HG03108 (cell line): ENCODE results near the gene DAPK2.

Experiments
- ATAC-seq: cut with Tn5 transposase; IDR thresholded peaks from one replicate; pipeline ENCODE4 v1.9.1; 2021; ENCODE audit warnings: moderate library complexity; ENCODE audit not compliant: unreplicated experiment

DAPK2 gene

DNA sequence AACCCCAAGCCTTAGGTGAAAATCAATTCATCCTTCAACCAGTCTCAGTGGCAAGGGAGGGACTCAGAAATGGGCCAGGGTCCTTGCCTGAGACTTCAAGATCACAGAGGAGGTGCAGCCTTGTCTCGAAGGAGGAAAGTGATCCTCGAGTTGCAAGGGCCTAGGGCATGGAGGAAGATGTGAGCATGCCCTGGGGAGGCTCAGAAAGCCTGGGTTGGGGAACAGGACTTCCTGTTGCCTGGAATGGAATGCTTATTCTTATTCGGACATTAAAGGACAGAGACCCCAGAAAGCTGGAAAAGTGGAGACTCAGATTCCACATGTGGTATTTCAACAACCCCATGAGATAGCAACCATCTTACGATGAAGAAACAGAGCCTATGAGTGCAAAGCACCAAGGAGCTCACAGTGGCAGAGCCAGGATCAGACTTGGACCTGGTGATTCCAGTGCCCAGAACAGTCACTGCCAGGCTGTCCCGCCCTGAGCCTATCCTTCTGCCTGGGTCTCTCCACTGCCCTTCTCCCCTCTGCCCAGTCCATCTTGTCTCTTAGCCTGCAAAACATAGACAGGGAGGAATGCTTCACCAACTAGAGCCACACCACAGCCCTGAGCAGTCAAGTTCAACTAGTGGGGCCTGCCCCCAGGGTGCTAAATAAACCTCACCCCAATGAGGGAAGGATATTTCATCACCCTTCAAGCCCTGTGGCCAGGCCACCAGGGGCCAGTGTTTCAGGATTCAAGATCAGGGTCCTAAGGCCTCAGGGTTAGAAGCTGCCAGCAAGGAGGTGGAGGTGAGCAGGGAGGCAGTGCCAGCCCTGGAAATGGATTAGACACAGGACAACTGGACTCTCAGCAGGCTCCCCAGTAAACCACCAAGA lies 21.9 kb downstream of the DAPK2 start:
- no peak for ATAC-seq

DNA sequence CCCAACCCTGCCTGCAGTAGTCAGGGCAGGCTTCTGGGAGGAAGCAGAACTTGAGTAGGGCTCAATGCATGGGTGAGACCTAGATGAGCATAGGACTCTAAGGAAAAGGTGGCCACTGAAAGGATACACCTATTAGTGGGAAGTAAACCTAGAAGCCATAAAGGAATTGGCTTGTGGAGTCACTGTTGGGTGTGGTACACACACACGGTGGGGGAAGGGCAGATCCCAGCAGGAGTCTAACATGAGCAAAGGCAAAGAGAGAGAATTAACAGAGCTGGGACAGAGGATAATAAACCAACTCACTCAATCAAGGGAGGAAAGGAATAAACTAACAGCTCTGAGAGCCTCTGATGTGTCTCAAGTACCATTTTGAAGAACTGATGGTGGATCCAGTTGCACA lies 23.1 kb downstream of the DAPK2 start:
- ATAC-seq = no peak

GRCh38 chr15:64022571-64022970 lies 23.7 kb downstream of the DAPK2 start:
- no peak for ATAC-seq

GRCh38 chr15:64019764-64020163 lies 26.5 kb downstream of the DAPK2 start:
- ATAC-seq = peak; percentile 70

DNA sequence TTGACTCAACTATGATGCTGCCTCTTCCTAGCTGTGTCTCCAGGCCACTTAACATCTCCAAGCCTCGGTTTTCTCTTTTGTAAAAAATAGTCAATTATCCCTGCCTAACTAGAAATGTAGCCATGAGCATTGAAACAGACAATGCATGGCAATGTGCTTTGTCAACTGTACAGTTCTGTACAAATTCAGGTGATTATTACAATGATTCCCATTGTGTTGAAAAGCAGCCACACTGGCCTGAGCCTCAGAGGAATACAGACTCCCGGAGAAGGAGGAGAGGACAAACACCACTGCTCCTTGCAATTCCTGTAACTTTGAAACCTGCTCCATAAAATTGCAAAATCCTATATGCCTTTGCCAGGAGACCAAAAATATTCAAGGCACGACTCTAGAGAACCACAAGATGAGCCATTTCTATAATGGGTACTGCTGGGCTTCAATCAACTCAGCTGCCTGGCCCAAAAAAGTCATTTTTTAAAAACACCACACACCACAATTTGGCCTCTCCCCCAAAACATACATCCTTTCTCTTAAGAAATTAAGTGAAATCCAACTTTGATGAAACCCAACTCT lies 28.6 kb downstream of the DAPK2 start:
- no peak for ATAC-seq

DNA sequence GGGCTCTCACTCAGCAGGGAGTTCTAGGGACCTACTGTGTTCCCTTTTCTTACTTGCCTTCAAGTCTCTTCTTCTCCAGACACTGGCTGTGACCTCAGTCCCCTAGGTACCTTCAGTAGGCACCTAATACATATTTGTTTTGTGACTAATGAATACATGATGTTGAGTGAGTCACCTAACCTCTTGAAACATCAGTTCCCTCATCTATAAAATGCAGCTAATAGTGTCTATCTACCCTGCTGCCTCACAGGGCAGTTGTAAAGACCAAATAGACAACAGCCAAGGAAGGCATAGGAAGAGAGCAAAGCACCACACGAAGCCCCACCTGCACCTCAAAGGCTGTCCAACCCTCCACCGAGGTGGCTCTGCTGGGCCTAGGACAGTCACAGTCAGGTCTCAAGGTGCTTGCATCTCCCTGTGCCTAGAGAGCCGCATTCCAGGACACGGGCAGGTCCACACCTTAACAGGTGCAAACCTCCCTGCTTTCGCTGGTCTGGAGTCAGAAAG lies 29.1 kb downstream of the DAPK2 start:
- ATAC-seq = no peak

DNA sequence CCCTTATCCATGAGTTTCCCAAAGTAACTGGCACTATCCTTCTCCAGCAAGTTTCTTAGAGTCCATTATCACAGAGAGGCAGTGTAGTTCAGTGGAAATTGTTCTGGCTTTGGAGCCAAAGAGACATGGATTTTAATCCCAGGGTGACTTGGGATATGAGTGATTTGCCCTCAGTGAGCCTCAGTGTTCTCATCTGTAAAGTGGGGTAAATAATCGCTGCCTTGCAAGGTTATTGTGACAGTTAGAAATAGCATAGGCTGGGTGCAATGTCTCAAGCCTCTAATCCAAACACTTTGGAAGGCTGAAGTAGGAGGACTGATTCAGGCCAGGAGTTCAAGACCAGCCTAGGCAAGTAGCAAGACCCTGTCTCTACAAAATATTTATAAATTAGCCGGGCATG lies 30.0 kb downstream of the DAPK2 start:
- no peak for ATAC-seq

DNA sequence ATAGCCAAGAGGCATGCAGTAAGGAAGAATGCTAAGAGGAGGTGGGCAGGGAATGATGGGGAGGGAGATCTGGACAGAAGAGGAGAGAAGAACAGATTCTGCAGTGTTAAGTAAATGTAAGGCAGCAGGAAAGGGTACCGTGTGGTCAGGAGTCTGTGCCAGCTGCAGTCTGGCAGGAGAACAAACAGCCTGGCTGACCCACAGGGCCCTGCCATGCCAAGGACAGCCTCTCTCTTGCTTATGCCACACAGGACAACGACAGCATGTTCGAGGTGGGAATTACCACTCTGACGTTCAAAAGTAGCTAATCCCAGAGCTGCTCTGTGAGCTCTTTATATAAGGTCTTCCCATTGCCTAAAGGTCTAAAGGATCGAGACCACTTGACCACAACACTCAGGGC lies 31.3 kb downstream of the DAPK2 start:
- ATAC-seq = no peak

- no peak for ATAC-seq
These were observed 32.9 kb downstream of the DAPK2 start for GRCh38 chr15:64013179-64014062.

- no peak for ATAC-seq
These were observed 34.5 kb downstream of the DAPK2 start for GRCh38 chr15:64011736-64012135.

- ATAC-seq = peak; percentile 73
These were observed 35.6 kb downstream of the DAPK2 start for GRCh38 chr15:64010719-64011118.

- peak; percentile 44 for ATAC-seq
These were observed 36.5 kb downstream of the DAPK2 start for GRCh38 chr15:64009798-64010261.

DNA sequence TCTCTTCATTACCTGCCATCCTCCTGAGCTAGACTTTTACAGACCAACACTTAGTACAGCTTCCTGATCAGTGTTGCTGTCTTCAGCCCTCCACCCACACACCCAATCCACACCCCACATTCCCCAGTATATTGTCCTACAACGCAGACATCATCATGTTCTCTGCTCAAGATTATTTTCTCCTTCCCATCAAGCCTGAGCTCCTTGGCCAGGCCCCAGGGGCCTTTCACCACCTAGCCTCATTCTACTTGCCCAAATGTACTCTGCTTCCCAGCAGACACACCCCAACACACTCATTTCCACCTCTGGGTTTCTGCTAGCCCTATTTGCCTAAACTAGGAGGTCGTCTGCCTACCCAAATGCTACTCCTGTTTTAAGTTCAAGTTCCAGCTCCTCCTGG lies 37.0 kb downstream of the DAPK2 start:
- ATAC-seq = no peak

DNA sequence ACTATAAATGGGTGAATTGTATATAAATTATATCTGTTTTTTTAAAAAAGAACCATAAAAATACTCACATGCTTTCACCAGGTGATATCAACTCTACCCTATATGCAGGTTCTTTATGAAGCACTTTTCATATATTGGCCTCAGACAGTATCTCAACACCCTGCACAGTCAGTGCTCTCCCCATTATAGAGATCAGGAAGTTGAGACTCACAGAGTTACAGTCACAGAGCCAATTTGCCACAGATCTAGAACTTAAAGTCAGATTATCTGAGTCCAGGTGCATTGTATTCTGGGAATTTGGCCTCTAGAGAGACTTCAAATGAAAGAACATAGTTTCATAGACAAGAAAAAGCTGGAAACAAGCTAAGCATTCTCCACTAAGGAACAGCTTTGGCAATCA lies 38.1 kb downstream of the DAPK2 start:
- no peak for ATAC-seq

DNA sequence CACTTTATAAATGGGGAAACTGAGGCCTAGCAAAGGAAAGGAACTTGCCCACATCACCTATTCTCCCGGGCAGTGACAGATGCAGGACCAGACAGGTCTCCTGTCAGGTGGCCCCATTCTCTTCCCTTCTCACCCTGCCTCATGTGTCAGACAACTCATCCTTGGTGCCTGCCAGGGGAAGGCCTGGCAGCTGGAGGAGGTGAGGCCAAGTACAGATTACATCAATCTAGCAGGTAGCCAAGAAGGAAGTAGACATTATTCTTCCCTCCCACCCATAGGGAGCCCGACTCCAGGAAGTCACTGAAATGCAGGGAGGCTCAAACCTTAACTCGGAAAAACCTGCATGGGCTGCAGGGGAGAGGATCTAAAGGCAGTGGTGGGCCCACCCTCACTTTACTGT lies 39.6 kb downstream of the DAPK2 start:
- ATAC-seq = no peak

DNA sequence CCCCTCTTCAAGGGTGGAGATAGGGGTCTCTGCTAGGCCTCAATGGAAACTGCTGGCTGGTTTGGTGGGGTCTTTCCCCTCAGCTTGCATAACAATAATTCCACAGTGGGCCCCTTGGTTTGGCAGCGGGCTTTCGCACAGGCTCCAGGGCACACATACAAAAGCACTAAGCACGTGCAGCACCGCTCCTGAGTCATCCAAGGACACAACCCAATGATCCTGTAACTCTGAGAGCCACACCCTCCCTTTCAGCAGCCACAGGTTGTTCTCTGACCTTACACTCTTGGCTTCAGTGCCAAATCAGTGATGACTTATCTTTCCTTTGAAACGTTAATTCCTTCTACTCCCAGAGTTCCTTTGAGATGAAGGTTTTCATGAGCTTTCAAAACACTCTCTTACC lies 41.7 kb downstream of the DAPK2 start:
- no peak for ATAC-seq

DNA sequence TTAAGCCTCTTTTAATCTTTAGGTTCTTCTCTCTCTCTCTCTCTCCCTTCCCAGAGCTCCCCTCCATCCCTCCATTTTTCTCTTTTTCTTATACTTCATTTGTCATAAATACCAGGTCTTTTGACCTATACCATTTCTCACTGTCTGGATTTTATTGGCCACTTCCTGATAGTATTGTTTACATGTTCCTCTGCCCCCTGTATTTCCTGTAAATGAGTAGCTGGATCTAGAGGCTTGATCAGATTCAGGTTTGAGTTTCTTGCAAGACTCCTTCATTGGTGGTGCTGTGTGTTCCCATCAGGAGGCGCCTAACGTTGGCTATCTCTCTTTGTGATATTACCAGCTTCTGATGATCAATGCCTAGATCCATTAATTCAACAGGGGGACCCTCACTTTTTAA lies 42.2 kb downstream of the DAPK2 start:
- no peak for ATAC-seq

DNA sequence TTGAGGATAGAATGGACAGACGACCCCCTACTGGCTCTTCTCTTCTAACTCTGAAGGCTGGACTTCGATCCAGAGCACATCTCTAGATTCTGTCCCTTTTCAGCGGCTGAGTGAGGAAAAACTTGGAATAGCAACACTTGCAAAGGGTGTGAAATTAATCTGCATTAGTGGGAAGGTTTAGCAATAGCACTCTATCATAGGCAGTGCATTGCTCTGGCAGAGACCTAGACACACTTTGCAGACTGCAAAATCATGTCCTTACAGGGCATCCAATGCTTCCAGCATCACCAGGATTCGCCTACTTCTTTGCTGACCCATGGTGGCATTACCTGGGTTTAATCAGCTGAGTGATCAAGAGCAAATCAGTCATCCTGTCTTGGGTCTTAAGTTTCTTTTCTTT lies 43.1 kb downstream of the DAPK2 start:
- no peak for ATAC-seq

DNA sequence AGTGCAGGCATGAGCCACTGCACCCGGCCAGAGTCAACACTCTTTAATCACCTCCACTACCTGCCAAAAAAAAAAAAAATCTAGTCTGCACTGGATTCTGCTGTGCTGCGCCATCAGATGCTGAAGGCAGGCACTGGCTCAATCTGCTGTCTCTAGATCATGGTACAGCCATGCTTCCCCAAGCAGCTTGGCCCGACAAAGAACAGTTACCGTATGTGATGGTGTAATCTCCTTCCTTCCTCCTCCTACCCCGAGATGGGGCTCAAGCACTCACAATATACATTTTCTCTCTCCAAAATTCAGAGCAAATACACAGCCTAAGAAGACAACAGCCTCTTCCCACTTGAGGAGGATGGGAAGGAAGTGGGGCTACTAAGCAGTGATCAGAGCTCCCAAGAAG lies 45.1 kb downstream of the DAPK2 start:
- no peak for ATAC-seq

DNA sequence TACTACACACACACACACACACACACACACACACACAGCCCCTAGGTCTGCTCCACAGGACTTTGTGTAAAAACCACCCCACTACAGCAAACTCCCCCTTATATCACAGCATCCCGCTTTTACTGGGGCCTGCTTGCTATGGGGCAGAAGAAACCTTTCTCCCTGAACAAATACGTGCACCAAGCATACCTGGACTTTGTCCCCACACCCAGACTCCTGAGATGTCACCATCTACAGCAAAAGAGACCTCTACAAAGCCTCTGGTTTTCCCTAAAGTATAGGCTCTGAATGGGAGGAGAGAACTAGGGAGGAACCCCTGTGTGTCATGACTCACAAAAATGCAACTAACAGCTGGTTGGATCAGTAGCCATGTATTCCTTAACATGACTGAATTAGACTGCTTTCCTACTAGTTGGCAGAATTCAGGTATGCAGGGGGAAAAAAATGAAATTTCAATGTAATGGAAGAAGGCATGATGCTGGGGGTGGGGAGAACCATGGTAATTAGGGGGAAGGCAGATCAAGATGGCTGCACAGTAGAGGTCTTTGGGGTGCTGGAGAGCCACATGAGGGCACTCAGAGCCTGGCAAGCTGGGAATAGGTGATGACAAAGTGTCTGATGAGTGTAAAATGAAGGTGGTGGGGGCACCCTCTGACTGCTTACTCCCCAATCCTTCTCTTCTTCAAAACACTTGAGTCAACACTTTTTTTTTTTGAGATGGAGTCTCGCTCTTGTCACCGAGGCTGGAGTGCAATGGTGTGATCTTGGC lies 45.9 kb downstream of the DAPK2 start:
- no peak for ATAC-seq

- ATAC-seq = no peak
These were observed 47.1 kb downstream of the DAPK2 start for GRCh38 chr15:63999177-63999576.
